ENCODE data around the gene PER2.

Gene PER2

GRCh38 chr2:238336151-238336550 lies 47.7 kb upstream of the PER2 start:
- TF ChIP-seq POLR2AphosphoS5 (IDR thresholded peaks at IDR 0.05; ENCODE audit: low read depth, low read length) = no peak
- no peak for TF ChIP-seq REST (IDR thresholded peaks at IDR 0.05; ENCODE audit: insufficient read depth in 1 of 2, low read depth in 2 of 2, low read length in 2 of 2)
- no peak for TF ChIP-seq FOXP2 (optimal IDR thresholded peaks at IDR 0.05; ENCODE audit: borderline replicate concordance, extremely low read depth, extremely low read length, insufficient read depth)
- TF ChIP-seq TAF1 (IDR thresholded peaks at IDR 0.05; ENCODE audit: borderline replicate concordance, insufficient read depth, low read length) = no peak
- no peak for TF ChIP-seq SIN3A (IDR thresholded peaks at IDR 0.05; ENCODE audit: borderline replicate concordance, insufficient read depth, low read length)

GRCh38 chr2:238334885-238335284 lies 46.5 kb upstream of the PER2 start:
- TF ChIP-seq POLR2AphosphoS5 (IDR thresholded peaks at IDR 0.05; ENCODE audit: low read depth, low read length) (no peak), SIN3A (IDR thresholded peaks at IDR 0.05; ENCODE audit: borderline replicate concordance, insufficient read depth, low read length) (no peak), FOXP2 (optimal IDR thresholded peaks at IDR 0.05; ENCODE audit: borderline replicate concordance, extremely low read depth, extremely low read length, insufficient read depth) (no peak), TAF1 (IDR thresholded peaks at IDR 0.05; ENCODE audit: borderline replicate concordance, insufficient read depth, low read length) (no peak), REST (IDR thresholded peaks at IDR 0.05; ENCODE audit: insufficient read depth in 1 of 2, low read depth in 2 of 2, low read length in 2 of 2) (no peak)

- no peak for TF ChIP-seq REST (IDR thresholded peaks at IDR 0.05; ENCODE audit: insufficient read depth in 1 of 2, low read depth in 2 of 2, low read length in 2 of 2)
- no peak for TF ChIP-seq FOXP2 (optimal IDR thresholded peaks at IDR 0.05; ENCODE audit: borderline replicate concordance, extremely low read depth, extremely low read length, insufficient read depth)
- no peak for TF ChIP-seq TAF1 (IDR thresholded peaks at IDR 0.05; ENCODE audit: borderline replicate concordance, insufficient read depth, low read length)
- no peak for TF ChIP-seq SIN3A (IDR thresholded peaks at IDR 0.05; ENCODE audit: borderline replicate concordance, insufficient read depth, low read length)
- TF ChIP-seq POLR2AphosphoS5 (IDR thresholded peaks at IDR 0.05; ENCODE audit: low read depth, low read length) = no peak
Observed at GRCh38 chr2:238331916-238332315, 43.5 kb upstream of the PER2 start.

GRCh38 chr2:238330391-238330790 lies 42.0 kb upstream of the PER2 start:
- no peak for TF ChIP-seq POLR2AphosphoS5 (IDR thresholded peaks at IDR 0.05; ENCODE audit: low read depth, low read length)
- no peak for TF ChIP-seq SIN3A (IDR thresholded peaks at IDR 0.05; ENCODE audit: borderline replicate concordance, insufficient read depth, low read length)
- TF ChIP-seq FOXP2 (optimal IDR thresholded peaks at IDR 0.05; ENCODE audit: borderline replicate concordance, extremely low read depth, extremely low read length, insufficient read depth) = no peak
- no peak for TF ChIP-seq REST (IDR thresholded peaks at IDR 0.05; ENCODE audit: insufficient read depth in 1 of 2, low read depth in 2 of 2, low read length in 2 of 2)
- TF ChIP-seq TAF1 (IDR thresholded peaks at IDR 0.05; ENCODE audit: borderline replicate concordance, insufficient read depth, low read length) = no peak

GRCh38 chr2:238327751-238328150 lies 39.3 kb upstream of the PER2 start:
- TF ChIP-seq TAF1 (IDR thresholded peaks at IDR 0.05; ENCODE audit: borderline replicate concordance, insufficient read depth, low read length) (no peak), REST (IDR thresholded peaks at IDR 0.05; ENCODE audit: insufficient read depth in 1 of 2, low read depth in 2 of 2, low read length in 2 of 2) (no peak), POLR2AphosphoS5 (IDR thresholded peaks at IDR 0.05; ENCODE audit: low read depth, low read length) (no peak), FOXP2 (optimal IDR thresholded peaks at IDR 0.05; ENCODE audit: borderline replicate concordance, extremely low read depth, extremely low read length, insufficient read depth) (no peak), SIN3A (IDR thresholded peaks at IDR 0.05; ENCODE audit: borderline replicate concordance, insufficient read depth, low read length) (no peak)
